NCI-H187 treated with DMSO at 0.1 percent for 48 hours (cell line): ENCODE data around the gene PPARD.

Experiments
- DNase-seq: peaks from one replicate; lab custom pipeline; 2025; lab: John Stamatoyannopoulos, UW

Gene PPARD

DNA sequence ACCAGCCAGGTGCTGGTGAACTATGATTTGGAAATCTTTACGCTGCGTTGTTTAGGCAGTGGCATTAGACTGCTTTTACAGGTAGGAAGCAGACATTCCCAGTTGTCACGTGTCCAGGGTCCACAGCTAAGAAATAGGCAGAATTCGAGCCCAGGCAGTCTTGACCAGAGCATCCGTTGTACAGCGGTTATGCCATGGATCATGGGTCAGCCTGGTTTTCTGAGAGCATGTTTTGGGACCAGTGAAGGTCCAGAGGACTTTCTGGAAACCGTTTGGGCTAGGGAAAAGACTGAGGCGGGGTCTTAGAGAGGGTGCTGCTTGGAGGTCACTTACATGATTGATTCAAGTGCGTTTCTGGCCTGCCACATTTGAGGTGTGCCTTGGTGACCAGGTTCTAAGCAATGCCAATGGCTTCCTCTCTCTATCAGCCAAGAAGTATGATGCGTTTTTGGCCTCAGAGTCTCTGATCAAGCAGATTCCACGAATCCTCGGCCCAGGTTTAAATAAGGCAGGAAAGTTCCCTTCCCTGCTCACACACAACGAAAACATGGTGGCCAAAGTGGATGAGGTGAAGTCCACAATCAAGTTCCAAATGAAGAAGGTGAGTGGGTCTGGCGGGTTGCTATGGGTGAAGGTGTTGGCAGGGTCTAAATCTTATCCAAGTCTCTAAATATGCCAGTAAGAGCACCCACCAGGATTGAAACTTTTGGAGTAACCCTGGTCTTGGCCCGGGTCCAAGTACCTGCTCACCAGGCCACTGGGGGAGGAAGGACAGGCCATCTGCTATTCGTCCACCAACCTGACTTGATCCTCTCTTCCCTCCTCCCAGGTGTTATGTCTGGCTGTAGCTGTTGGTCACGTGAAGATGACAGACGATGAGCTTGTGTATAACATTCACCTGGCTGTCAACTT, 127.6 kb downstream of the PPARD start:
- DNase-seq = no peak

DNA sequence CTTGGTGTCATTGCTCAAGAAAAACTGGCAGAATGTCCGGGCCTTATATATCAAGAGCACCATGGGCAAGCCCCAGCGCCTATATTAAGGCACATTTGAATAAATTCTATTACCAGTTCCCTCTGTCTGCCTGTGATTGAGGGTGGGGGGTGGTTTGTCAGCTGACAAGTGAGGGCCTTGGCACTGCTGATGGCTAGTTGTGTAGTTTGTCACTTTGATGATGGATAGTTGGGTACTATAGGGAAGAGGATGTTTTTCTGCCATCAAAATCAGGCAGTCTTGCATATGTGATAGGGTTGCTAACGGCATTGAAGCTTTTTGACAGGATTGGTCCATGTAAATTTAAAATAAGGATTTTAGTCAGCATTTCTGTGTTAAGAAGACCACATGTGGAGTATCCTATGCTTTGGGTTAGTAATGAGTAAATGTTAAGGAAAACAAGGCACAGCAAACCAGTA, 128.3 kb downstream of the PPARD start:
- no peak for DNase-seq

DNA sequence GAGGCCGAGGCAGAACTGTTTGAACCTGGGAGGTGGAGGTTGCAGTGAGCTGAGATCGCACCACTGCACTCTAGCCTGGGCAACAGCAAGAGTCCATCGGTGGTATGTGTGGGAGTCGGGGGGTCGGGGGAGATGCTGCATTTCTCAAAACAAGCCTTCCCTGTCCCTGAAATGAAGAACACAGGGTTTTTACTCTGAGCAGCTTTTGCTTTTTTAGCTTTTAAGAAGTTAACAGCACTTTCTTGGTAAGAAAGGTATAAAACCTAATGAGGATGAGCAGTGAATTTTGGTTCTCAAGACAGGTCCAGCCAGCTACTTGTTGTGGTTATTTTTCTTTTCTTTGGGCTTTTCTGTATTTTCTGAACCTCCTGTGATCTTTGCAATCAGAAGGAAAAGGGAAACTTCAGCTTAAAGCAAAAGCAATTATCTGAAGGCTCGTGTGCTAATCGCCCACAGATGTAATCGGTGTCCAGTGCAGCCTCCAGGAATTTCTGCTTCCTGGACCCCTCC, 129.5 kb downstream of the PPARD start:
- DNase-seq = no peak

DNA sequence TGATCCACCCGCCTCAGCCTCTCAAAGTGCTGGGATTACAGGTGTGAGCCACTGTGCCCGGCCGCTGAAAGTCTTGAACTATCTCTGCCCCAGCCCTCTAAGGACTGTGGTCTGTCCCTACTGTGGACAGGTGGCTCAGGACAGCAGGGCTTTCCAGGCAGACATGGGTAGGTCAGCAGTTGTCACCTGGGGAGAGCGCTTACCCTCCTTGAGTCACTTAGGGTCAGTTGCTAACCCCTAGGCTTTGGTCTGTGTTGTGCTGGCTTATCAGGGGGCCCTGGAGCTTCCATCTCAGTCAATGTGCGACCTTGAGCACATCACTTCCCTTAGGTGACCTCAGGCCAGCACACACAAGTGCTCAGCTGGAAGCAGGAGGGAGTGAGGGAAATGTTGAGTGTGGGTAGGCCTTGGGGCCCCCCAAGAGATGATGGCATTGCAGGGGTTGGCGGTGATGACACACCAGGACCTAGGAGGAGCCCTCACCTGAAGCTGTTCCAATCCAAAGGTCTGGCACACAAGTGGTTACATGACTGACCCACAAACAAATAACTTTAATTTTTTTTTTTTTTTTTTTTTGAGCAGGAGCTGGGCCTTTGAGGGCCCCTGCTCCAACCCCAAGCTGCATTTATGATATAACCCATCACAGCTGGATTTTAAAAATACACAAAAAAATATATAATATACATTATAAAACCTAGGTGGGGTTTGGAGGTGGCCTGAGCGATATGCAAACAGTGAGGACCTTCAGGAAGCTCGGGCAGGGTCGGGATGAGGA, 130.9 kb downstream of the PPARD start:
- no peak for DNase-seq

DNA sequence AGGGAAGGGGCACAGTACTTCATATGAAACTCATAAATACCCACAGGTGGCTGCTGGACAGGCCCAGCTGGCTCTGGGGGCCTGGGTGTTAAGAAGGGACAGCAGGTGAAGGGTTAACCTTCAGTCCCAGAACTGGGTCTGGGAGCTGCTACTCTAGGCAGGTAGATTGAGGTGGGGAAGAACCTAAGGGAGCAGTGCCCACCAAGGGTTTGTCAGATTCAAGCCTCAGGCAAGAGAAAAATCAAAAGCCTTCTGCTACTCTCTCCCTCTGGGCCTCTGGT, 131.4 kb downstream of the PPARD start:
- DNase-seq = no peak

DNA sequence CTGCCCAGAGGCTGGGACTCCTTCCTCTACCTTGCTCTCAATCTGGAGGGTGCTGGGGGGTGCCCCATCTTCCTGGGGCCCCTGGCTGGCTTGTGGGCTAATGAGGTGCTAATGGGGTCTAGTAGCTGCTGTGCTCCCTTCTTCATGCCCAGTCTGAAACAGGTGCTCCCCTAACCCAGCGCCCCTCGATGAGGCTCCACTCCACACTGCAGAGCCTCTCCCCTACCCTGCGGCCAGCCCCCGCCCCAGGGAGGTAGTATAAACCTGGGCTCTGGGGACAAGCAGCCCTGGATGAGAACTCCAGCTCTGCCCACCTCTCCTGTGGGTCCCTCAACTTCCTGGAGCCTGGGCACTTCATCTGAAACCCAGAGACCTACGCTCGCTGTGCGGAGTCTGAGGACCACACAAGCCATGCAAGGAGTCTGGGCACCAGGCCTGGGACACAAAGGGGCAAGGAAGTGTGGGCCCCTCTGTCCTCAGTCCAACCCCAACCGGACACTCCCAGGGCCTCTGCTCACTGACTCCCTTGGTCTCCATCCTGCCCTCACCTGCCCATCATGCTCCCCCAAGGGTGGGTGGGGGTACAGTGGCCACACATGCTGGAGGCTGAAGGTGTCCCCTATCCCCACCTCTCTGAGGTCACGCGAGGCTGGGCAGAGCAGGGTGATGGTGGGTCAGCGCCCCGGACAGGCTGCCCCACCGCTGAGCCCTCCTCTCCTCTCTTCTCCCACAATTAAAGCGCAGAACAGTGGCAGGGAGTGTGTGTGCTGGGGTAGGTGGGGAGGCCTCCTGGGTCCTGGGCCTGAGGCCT, 132.0 kb downstream of the PPARD start:
- DNase-seq = no peak

DNA sequence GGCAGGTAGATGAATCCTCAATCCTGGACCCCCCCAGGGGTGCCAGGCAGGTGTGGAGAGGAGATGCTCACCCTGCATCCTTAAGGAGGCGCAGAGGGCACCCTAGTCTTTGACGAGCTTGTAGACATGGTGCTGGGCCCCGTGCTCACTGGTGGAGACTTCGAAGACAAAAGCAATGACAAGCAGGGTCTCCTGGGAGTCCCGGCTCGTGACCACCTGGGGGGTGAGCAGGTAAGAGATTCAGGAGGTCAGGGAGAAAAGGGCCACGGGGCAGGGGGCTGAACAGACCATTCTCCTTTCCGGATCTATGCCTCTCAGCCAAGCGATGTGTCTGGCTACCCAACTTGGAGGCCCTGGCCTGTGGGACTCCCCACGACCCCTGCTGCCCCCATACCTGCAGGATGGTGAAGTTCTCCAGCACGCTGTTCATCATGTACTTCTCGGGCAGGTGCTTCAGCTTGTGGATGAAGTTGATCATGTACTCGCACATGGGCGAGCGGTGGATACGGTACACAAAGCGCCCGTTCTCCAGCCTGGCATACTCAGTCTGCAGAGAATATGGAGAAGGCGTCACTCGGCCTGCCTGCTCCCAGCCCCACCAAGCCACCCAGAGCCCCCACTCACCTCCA, 132.7 kb downstream of the PPARD start:
- DNase-seq = no peak

DNA sequence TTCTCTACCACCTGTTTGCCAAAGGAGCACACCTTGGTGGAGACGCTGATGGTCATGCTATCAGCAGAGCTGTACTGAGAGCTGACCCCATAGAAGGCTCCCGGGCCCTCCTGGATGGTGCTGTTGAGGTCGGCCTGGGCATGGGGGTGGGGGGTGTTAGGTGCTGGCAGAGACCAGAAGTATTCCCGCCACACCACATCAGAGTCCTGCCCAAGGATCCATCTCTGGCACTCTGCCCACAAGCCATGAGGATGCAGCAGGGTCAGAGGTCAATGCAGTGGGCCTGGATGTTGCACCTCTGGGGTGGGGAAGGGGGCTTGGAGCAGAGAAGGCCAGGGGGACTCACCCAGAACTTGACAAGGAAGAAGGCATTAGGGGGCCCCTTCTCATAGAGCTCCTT, 133.2 kb downstream of the PPARD start:
- DNase-seq = no peak

DNA sequence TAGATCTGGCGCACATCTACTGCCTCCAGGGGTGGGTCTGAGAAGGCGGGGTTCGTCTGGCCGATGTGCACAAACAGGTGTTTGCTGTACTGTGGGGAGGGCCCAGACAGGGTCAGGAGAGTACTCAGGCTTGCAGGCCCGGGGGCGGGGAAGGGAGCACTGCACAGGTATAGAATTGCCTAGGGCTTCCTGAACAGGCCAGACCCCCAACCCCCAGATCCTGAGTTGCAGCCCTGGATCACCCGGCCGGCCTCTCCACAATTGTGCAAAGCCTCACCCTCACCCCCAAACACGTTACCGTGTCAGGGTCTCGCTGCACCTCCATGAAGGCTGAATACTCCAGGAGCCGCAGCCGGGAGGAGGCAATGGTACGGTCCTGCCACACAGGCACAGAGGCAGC, 133.6 kb downstream of the PPARD start:
- DNase-seq = no peak

DNA sequence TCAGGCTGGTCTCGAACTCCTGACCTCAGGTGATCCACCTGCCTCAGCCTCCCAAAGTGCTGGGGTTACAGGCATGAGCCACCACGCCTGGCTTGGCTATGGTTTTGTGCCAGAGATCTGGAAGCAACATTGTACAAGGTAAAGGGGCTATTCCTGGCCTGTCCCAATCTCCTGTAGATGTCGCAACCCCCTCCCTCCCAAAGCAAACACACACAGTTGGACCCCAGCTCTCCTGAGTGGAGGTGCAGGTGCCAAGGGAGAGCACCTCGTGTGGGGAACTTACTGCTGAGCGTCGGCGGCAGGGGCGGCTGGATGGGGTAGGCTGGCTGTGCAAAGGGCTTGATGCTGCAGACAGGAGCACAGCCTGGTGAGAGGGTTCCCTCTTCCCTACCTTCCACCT, 134.7 kb downstream of the PPARD start:
- DNase-seq = no peak
